ENCODE measurements around the gene GPC5. TPM values are rescaled to one million over a fixed set of nuclear protein-coding genes. Genes with fewer than 3 reads are reported as not detected.

Gene GPC5
- total and polyA plus RNA-seq, 2 of the 13 experiments (the other 11 are each of a cell fraction or from before 2014, with no cell fraction given), result 0.02 to 0.07 TPM

DNA sequence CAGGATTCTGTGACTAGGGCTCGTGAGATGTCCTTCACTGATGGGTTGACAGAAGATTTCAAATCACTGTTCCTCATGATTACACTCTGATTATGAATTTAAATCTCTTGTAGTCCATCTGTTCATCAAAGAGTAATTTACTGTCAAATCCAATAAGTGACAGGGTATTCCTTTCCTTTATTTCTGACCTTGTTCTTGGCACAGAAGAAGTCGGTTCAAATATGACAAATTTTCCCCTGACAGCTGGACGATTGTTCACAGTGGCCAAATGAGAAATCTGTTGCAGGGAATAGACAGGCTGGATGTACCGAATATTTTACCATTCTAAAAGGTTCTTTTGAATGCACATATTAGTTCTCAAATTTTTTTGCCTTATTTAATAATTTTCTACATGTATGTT, 1060.9 kb downstream of the GPC5 start (continued):
- TF ChIP-seq, protein P1, sequence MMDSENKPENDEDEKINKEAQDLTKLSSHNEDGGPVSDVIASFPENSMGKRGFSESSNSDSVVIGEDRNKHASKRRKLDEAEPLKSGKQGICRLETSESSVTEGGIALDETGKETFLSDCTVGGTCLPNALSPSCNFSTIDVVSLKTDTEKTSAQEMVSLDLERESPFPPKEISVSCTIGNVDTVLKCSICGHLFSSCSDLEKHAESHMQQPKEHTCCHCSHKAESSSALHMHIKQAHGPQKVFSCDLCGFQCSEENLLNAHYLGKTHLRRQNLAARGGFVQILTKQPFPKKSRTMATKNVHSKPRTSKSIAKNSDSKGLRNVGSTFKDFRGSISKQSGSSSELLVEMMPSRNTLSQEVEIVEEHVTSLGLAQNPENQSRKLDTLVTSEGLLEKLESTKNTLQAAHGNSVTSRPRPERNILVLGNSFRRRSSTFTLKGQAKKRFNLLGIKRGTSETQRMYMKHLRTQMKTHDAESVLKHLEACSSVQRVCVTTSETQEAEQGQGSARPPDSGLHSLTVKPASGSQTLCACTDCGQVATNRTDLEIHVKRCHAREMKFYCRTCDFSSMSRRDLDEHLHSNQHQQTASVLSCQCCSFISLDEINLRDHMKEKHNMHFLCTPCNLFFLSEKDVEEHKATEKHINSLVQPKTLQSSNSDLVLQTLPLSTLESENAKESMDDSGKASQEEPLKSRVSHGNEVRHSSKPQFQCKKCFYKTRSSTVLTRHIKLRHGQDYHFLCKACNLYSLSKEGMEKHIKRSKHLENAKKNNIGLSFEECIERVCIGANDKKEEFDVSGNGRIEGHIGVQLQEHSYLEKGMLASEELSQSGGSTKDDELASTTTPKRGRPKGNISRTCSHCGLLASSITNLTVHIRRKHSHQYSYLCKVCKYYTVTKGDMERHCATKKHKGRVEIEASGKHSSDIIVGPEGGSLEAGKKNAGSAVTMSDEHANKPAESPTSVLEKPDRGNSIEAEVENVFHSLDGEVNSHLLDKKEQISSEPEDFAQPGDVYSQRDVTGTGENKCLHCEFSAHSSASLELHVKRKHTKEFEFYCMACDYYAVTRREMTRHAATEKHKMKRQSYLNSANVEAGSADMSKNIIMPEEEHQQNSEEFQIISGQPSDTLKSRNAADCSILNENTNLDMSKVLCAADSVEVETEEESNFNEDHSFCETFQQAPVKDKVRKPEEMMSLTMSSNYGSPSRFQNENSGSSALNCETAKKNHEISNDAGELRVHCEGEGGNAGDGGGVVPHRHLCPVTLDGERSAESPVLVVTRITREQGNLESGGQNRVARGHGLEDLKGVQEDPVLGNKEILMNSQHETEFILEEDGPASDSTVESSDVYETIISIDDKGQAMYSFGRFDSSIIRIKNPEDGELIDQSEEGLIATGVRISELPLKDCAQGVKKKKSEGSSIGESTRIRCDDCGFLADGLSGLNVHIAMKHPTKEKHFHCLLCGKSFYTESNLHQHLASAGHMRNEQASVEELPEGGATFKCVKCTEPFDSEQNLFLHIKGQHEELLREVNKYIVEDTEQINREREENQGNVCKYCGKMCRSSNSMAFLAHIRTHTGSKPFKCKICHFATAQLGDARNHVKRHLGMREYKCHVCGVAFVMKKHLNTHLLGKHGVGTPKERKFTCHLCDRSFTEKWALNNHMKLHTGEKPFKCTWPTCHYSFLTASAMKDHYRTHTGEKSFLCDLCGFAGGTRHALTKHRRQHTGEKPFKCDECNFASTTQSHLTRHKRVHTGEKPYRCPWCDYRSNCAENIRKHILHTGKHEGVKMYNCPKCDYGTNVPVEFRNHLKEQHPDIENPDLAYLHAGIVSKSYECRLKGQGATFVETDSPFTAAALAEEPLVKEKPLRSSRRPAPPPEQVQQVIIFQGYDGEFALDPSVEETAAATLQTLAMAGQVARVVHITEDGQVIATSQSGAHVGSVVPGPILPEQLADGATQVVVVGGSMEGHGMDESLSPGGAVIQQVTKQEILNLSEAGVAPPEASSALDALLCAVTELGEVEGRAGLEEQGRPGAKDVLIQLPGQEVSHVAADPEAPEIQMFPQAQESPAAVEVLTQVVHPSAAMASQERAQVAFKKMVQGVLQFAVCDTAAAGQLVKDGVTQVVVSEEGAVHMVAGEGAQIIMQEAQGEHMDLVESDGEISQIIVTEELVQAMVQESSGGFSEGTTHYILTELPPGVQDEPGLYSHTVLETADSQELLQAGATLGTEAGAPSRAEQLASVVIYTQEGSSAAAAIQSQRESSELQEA (CRISPR knock-in tag; IDR thresholded peaks at IDR 0.05; ENCODE audit: not compliant biosample characterization), result no peak
- TF ChIP-seq ZC3H4 (CRISPR knock-in tag; IDR thresholded peaks at IDR 0.05; ENCODE audit: borderline replicate concordance) (no peak), MTF1 (CRISPR knock-in tag; IDR thresholded peaks at IDR 0.05) (no peak), GATA4 (IDR thresholded peaks at IDR 0.05; ENCODE audit: borderline replicate concordance, low read depth) (no peak), ZNF253 (CRISPR knock-in tag; IDR thresholded peaks at IDR 0.05; ENCODE audit: borderline replicate concordance) (no peak), PRDM15 (CRISPR knock-in tag; IDR thresholded peaks at IDR 0.05) (no peak)
- TF ChIP-seq, protein P2, sequence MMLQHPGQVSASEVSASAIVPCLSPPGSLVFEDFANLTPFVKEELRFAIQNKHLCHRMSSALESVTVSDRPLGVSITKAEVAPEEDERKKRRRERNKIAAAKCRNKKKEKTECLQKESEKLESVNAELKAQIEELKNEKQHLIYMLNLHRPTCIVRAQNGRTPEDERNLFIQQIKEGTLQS (CRISPR knock-in tag; IDR thresholded peaks at IDR 0.05), result no peak

Data from HepG2 (cell line).